AG09309 (cell line): Measurements from ENCODE around the gene AGAP1.

ENCODE experiments used
- DNase-seq: peaks from one replicate; pipeline ENCODE4 v3.0.0-alpha.2; 2010; ENCODE audit warnings: low read depth
- H3K4me3 ChIP-seq: 2 replicates; pipeline ENCODE4 v1.5.1; 2011; ENCODE audit warnings: mild to moderate bottlenecking, low read depth, low read length, moderate library complexity; ENCODE audit not compliant: control insufficient read depth
- CTCF ChIP-seq: IDR thresholded peaks from 2 replicates; pipeline ENCODE4 v1.5.1; 2011; ENCODE audit warnings: mild to moderate bottlenecking, low read depth, low read length, inconsistent platforms; ENCODE audit not compliant: insufficient read depth, control insufficient read depth; ENCODE audit errors: missing control alignments

AGAP1 gene

GRCh38 chr2:235981631-235982030 lies 487.8 kb downstream of the AGAP1 start:
- no peak for DNase-seq
- H3K4me3 ChIP-seq: no peak overlapping the region
- TF ChIP-seq CTCF: no peak

GRCh38 chr2:235983016-235983415 lies 489.2 kb downstream of the AGAP1 start:
- H3K4me3 ChIP-seq: no peak overlapping the region
- TF ChIP-seq CTCF: no peak
- no peak for DNase-seq

- H3K4me3 ChIP-seq: no peak overlapping the region
- no peak for TF ChIP-seq CTCF
- no peak for DNase-seq
These were observed 490.7 kb downstream of the AGAP1 start for GRCh38 chr2:235984552-235984951.

GRCh38 chr2:235986361-235986760 lies 492.5 kb downstream of the AGAP1 start:
- DNase-seq: no peak
- no peak overlapping the region for H3K4me3 ChIP-seq
- no peak for TF ChIP-seq CTCF

GRCh38 chr2:235988271-235989015 lies 494.6 kb downstream of the AGAP1 start:
- no peak for TF ChIP-seq CTCF
- DNase-seq: no peak
- H3K4me3 ChIP-seq: no peak overlapping the region

GRCh38 chr2:235989591-235989990 lies 495.7 kb downstream of the AGAP1 start:
- TF ChIP-seq CTCF: no peak
- DNase-seq: no peak
- no peak overlapping the region for H3K4me3 ChIP-seq
